ENCODE measurements around the gene SLC34A1. TPM values are rescaled to one million over a fixed set of nuclear protein-coding genes. Genes with fewer than 3 reads are reported as not detected.

Gene SLC34A1
- total and polyA plus RNA-seq, 4 donors: 0.23 to 1.0 (median 0.47) TPM

DNA sequence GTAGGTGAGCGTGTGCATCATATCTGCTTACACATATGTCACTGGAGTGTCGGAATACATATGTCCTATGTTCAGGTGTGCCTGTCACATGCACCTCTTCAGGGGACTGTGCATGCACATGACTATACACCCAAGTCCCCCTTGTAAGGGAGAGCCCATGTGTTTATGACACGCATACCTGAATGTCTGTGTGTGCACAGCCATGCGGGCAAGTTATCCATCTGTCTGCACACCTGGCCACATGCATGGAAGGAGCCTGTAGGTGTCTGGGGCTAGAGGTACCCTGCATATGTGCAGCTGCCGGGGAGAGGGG, 27.1 kb upstream of the SLC34A1 start (continued):
- TF ChIP-seq, protein P1, sequence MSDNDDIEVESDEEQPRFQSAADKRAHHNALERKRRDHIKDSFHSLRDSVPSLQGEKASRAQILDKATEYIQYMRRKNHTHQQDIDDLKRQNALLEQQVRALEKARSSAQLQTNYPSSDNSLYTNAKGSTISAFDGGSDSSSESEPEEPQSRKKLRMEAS (IDR thresholded peaks at IDR 0.05): no peak
- TF ChIP-seq, protein P2, sequence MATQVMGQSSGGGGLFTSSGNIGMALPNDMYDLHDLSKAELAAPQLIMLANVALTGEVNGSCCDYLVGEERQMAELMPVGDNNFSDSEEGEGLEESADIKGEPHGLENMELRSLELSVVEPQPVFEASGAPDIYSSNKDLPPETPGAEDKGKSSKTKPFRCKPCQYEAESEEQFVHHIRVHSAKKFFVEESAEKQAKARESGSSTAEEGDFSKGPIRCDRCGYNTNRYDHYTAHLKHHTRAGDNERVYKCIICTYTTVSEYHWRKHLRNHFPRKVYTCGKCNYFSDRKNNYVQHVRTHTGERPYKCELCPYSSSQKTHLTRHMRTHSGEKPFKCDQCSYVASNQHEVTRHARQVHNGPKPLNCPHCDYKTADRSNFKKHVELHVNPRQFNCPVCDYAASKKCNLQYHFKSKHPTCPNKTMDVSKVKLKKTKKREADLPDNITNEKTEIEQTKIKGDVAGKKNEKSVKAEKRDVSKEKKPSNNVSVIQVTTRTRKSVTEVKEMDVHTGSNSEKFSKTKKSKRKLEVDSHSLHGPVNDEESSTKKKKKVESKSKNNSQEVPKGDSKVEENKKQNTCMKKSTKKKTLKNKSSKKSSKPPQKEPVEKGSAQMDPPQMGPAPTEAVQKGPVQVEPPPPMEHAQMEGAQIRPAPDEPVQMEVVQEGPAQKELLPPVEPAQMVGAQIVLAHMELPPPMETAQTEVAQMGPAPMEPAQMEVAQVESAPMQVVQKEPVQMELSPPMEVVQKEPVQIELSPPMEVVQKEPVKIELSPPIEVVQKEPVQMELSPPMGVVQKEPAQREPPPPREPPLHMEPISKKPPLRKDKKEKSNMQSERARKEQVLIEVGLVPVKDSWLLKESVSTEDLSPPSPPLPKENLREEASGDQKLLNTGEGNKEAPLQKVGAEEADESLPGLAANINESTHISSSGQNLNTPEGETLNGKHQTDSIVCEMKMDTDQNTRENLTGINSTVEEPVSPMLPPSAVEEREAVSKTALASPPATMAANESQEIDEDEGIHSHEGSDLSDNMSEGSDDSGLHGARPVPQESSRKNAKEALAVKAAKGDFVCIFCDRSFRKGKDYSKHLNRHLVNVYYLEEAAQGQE (IDR thresholded peaks at IDR 0.05): no peak
- TF ChIP-seq, protein P3, sequence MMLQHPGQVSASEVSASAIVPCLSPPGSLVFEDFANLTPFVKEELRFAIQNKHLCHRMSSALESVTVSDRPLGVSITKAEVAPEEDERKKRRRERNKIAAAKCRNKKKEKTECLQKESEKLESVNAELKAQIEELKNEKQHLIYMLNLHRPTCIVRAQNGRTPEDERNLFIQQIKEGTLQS (IDR thresholded peaks at IDR 0.05): no peak
- no peak for TF ChIP-seq RXRA (IDR thresholded peaks at IDR 0.05)
- TF ChIP-seq, protein P4, sequence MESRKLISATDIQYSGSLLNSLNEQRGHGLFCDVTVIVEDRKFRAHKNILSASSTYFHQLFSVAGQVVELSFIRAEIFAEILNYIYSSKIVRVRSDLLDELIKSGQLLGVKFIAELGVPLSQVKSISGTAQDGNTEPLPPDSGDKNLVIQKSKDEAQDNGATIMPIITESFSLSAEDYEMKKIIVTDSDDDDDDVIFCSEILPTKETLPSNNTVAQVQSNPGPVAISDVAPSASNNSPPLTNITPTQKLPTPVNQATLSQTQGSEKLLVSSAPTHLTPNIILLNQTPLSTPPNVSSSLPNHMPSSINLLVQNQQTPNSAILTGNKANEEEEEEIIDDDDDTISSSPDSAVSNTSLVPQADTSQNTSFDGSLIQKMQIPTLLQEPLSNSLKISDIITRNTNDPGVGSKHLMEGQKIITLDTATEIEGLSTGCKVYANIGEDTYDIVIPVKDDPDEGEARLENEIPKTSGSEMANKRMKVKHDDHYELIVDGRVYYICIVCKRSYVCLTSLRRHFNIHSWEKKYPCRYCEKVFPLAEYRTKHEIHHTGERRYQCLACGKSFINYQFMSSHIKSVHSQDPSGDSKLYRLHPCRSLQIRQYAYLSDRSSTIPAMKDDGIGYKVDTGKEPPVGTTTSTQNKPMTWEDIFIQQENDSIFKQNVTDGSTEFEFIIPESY (IDR thresholded peaks at IDR 0.05): no peak
- TF ChIP-seq FOXA1 (IDR thresholded peaks at IDR 0.05): no peak

DNA sequence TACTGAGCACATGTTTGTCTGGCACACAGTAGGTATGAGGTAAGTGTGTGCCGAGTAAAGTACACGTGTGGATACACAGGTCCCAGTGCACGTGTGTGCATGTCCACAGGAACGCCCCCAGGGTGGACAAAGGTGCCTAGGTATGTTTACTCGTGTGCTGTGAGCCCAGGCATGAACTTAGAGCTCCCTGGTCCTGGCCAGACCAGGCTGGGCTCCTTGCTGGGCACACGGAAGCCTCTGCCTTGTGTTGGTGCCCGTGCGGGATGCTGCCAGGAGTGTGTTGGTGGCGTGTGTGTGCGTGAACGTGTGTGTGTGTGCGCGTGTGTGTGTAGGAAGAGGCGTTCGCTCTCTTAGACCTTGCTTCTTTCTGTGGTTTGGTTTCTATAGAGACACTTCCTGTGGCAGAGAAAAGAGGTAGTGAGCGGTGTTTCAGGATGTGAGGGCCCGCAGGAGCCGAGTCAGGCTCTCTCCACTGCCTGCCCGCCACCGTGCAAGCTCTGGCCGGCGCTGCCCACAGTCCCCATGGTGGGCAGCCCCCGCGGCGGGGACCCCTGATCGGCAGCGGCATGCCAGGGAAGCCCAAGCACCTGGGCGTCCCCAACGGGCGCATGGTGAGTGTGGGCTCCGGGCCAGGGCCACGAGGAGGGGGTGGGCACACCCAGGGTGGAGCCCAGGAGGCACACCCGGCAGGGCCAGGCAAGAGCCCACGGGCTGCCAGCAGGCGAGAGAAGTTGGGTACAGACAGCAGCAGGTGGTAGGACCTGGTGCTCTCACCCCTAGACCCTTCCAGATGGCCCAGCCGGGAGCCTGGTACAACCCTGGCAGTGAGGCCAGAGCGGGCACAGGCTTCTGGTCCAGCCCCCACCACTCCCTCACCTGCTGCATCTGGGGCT, 26.5 kb upstream of the SLC34A1 start, which contains the start of gene RGS14:
RGS14 (plus strand) TSS at position 466 of the 893 bp plus-strand sequence; CDS start at position 567, 101 bp downstream.
- 22% methylated on average over 37 of the region's 37 CpGs for WGBS
- Histone ChIP-seq H3K9me3 (ENCODE audit: control insufficient read depth in 4 of 4, low read length in 3 of 4) (no peaks in the 10 kb centered on the region), H3K27ac (ENCODE audit: low read depth in 1 of 2, low read length in 2 of 2) (peak within 1 kb of the TSS; percentile 77 to 92), H3K36me3 (ENCODE audit: control insufficient read depth in 4 of 4, insufficient read depth in 3 of 4, low read depth in 1 of 4, low read length in 3 of 4) (no peaks in the 10 kb centered on the region), H3K9ac (ENCODE audit: low read depth in 1 of 2, low read length in 2 of 2) (peak within 1 kb of the TSS; percentile 32 to 48), H3K4me3 (ENCODE audit: low read depth in 1 of 3, low read length in 3 of 3) (peak within 1 kb of the TSS; percentile 56 to 81 (median 59)), H3K4me1 (ENCODE audit: control insufficient read depth in 4 of 4, insufficient read depth in 4 of 4, low read length in 3 of 4) (peaks cover 22 to 79% (median 66%) of the 10 kb centered on the region in 4 donors), H3K27me3 (ENCODE audit: control insufficient read depth in 4 of 4, insufficient read depth in 4 of 4, low read length in 3 of 4) (no peaks in the 10 kb centered on the region)
- DNase-seq (ENCODE audit: low spot score): no peak
- TF ChIP-seq, protein P1 (IDR thresholded peaks at IDR 0.05): peak; percentile 68
- TF ChIP-seq NR2F2 (IDR thresholded peaks at IDR 0.05): no peak
- TF ChIP-seq JUND (IDR thresholded peaks at IDR 0.05): no peak
- TF ChIP-seq FOXA1 (IDR thresholded peaks at IDR 0.05): no peak
- no peak for TF ChIP-seq EGR1 (IDR thresholded peaks at IDR 0.05; ENCODE audit: low read depth in 2 of 2)
- TF ChIP-seq, protein P2 (IDR thresholded peaks at IDR 0.05): no peak
- TF ChIP-seq HNF4A (conservative IDR thresholded peaks at IDR 0.05): peak in 1 of 2 donors; percentile 39
- no peak for TF ChIP-seq RAD21 (IDR thresholded peaks at IDR 0.05)
- TF ChIP-seq SP1 (IDR thresholded peaks at IDR 0.05): no peak
- TF ChIP-seq, protein P4 (IDR thresholded peaks at IDR 0.05): no peak
- TF ChIP-seq YY1 (IDR thresholded peaks at IDR 0.05): no peak
- TF ChIP-seq, protein P5, sequence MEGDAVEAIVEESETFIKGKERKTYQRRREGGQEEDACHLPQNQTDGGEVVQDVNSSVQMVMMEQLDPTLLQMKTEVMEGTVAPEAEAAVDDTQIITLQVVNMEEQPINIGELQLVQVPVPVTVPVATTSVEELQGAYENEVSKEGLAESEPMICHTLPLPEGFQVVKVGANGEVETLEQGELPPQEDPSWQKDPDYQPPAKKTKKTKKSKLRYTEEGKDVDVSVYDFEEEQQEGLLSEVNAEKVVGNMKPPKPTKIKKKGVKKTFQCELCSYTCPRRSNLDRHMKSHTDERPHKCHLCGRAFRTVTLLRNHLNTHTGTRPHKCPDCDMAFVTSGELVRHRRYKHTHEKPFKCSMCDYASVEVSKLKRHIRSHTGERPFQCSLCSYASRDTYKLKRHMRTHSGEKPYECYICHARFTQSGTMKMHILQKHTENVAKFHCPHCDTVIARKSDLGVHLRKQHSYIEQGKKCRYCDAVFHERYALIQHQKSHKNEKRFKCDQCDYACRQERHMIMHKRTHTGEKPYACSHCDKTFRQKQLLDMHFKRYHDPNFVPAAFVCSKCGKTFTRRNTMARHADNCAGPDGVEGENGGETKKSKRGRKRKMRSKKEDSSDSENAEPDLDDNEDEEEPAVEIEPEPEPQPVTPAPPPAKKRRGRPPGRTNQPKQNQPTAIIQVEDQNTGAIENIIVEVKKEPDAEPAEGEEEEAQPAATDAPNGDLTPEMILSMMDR (IDR thresholded peaks at IDR 0.05; ENCODE audit: low read depth, low read length, missing input control): no peak
- TF ChIP-seq GABPA (IDR thresholded peaks at IDR 0.05 in 1 of 2, conservative IDR thresholded peaks at IDR 0.05 in 1 of 2): peak in 1 of 2 donors; percentile 47
- TF ChIP-seq FOXA2 (IDR thresholded peaks at IDR 0.05): no peak
- TF ChIP-seq RXRA (IDR thresholded peaks at IDR 0.05): peak in 1 of 2 donors; percentile 45
- TF ChIP-seq TAF1 (conservative IDR thresholded peaks at IDR 0.05): no peak
- no peak for TF ChIP-seq HNF4G (IDR thresholded peaks at IDR 0.05)
- TF ChIP-seq, protein P3 (IDR thresholded peaks at IDR 0.05): no peak
